DOHH2 (cell line): Measurements from ENCODE around the gene NPBWR2.

ENCODE experiments used
- H3F3A ChIP-seq: fragments of 200-600 bp; sonication (generic), shearing (Covaris generic); 2 replicates; pipeline ENCODE4 v1.6.0; 2016; ENCODE audit warnings: antibody characterized with exemption, mild to moderate bottlenecking; ENCODE audit not compliant: control insufficient read depth, insufficient read depth
- H3K27ac ChIP-seq: fragments of 200-600 bp; sonication (generic); 2 replicates; pipeline ENCODE4 v1.5.1; 2014; ENCODE audit warnings: low read depth, mild to moderate bottlenecking, low read length, moderate library complexity
- H3K27me3 ChIP-seq: fragments of 200-600 bp; sonication (generic); 2 replicates; pipeline ENCODE4 v1.6.1; 2014; ENCODE audit warnings: mild to moderate bottlenecking, low read length, mixed read lengths; ENCODE audit not compliant: control insufficient read depth
- H3K36me3 ChIP-seq: fragments of 200-600 bp; sonication (generic); 2 replicates; pipeline ENCODE4 v1.6.1; 2014; ENCODE audit warnings: mild to moderate bottlenecking, low read length, moderate library complexity, mixed read lengths; ENCODE audit not compliant: control insufficient read depth
- H3K4me1 ChIP-seq: fragments of 200-600 bp; sonication (generic); 2 replicates; pipeline ENCODE4 v1.6.1; 2014; ENCODE audit warnings: mild to moderate bottlenecking, low read length, mixed read lengths; ENCODE audit not compliant: control insufficient read depth
- H3K4me2 ChIP-seq: fragments of 200-600 bp; sonication (generic); 2 replicates; pipeline ENCODE4 v1.6.0; 2014; ENCODE audit warnings: mild to moderate bottlenecking, low read length, moderate library complexity
- H3K4me3 ChIP-seq: fragments of 200-600 bp; sonication (generic); 2 replicates; pipeline ENCODE4 v1.5.1; 2014; ENCODE audit warnings: mild to moderate bottlenecking, low read length, mixed read lengths
- H3K79me2 ChIP-seq: fragments of 200-600 bp; sonication (generic); 2 replicates; pipeline ENCODE4 v1.6.1; 2014; ENCODE audit warnings: mild to moderate bottlenecking, low read length, mixed read lengths; ENCODE audit not compliant: control insufficient read depth
- H3K9me2 ChIP-seq: fragments of 200-600 bp; sonication (generic); replicated peaks from 2 replicates; pipeline ENCODE4 v1.6.1; 2014; ENCODE audit warnings: mild to moderate bottlenecking, low read length, mixed read lengths; ENCODE audit not compliant: control insufficient read depth
- H3K9me3 ChIP-seq: fragments of 200-600 bp; sonication (generic); 2 replicates; pipeline ENCODE4 v1.6.1; 2014; ENCODE audit warnings: antibody characterized with exemption, low read length, mixed read lengths; ENCODE audit not compliant: control insufficient read depth, insufficient read depth
- H4K20me1 ChIP-seq: fragments of 200-600 bp; sonication (generic); 2 replicates; pipeline ENCODE4 v1.6.0; 2014; ENCODE audit warnings: low read depth, mild to moderate bottlenecking, antibody characterized with exemption, low read length, moderate library complexity; ENCODE audit not compliant: control insufficient read depth, insufficient read depth
- EZH2phosphoT487 ChIP-seq: fragments of 200-600 bp; sonication (generic); IDR thresholded peaks from 2 replicates; pipeline ENCODE4 v1.6.1; 2017; ENCODE audit warnings: borderline replicate concordance, mild to moderate bottlenecking, antibody characterized with exemption, low read length, moderate library complexity, mixed read lengths
- TF ChIP-seq, protein P1 (sequence below): fragments of 200-600 bp; sonication (generic); IDR thresholded peaks from one replicate; pipeline ENCODE4 v1.5.1; 2014; ENCODE audit warnings: antibody characterized with exemption, mild to moderate bottlenecking, low read depth, low read length; ENCODE audit not compliant: poor library complexity, severe bottlenecking

Gene NPBWR2

DNA sequence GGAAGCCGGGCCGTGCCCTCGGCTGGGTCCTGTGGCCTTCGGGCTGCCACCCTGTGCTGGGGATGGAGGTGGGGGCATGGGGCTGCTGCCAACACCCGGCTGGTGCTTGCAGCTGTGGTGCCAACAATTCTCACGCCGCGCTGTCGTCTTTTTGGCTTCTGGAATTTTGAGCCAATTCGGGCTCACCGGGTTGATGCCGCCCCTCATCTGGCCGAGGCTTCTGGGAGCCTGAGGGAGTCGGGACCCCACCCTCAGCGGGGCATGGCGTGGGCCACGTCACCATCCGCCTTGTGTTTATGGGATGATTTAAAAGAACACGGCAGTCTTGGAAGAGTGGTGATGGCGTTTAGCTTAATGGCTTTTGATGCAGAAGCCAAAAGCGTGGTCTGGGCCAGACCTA, 8.7 kb upstream of the NPBWR2 start:
- peaks cover 12% of the 10 kb centered on the region for H3K27me3 ChIP-seq
- H3K4me1 ChIP-seq = peaks cover 11% of the 10 kb centered on the region
- H3K9me2 ChIP-seq = no peaks in the 10 kb centered on the region
- no peak overlapping the region for H3K4me2 ChIP-seq
- H3K27ac ChIP-seq = no peak overlapping the region
- H3F3A ChIP-seq = no peaks in the 10 kb centered on the region
- H3K79me2 ChIP-seq = no peaks in the 10 kb centered on the region
- no peaks in the 10 kb centered on the region for H4K20me1 ChIP-seq
- H3K36me3 ChIP-seq = no peaks in the 10 kb centered on the region
- no peak overlapping the region for H3K4me3 ChIP-seq
- no peaks in the 10 kb centered on the region for H3K9me3 ChIP-seq
- TF ChIP-seq EZH2phosphoT487 = no peak
- TF ChIP-seq, protein P1, sequence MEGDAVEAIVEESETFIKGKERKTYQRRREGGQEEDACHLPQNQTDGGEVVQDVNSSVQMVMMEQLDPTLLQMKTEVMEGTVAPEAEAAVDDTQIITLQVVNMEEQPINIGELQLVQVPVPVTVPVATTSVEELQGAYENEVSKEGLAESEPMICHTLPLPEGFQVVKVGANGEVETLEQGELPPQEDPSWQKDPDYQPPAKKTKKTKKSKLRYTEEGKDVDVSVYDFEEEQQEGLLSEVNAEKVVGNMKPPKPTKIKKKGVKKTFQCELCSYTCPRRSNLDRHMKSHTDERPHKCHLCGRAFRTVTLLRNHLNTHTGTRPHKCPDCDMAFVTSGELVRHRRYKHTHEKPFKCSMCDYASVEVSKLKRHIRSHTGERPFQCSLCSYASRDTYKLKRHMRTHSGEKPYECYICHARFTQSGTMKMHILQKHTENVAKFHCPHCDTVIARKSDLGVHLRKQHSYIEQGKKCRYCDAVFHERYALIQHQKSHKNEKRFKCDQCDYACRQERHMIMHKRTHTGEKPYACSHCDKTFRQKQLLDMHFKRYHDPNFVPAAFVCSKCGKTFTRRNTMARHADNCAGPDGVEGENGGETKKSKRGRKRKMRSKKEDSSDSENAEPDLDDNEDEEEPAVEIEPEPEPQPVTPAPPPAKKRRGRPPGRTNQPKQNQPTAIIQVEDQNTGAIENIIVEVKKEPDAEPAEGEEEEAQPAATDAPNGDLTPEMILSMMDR = no peak

DNA sequence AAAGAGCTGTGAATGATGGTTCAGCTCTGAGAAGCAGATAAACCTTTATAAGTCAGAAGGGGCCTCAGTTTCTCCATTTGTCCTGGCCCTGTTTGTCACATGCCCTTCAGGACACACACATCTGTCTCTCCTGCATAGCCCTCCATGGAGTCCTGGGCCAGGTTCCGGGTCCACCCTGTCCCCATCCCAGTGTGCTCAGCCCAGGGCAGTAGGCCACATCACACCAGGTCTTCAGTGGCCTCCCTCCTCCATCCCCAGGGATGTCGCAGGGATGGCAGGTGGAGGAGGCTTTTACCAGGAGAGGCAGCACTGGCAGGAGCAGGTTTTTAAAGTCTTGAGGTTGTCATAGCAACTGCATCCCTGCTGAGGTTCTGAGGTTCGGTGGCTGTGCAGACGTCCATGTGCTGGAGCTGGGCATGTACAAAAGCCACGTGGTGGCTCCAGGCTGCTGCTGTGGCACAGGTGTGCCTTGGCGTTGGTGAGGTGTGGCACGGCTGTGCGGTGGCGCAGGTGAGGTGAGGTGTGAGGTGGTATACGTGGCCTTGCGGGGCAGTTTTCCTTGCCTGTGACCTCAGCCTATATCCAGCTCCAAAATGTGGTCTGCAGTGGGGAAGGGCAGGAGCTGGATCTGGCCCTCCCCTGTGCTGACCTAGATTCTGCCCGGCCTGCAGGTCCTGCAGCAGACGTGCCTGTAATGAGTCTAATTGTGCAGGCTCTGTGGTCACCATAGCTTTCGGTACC, 8.0 kb upstream of the NPBWR2 start:
- H3K36me3 ChIP-seq = no peaks in the 10 kb centered on the region
- H3K9me3 ChIP-seq = no peaks in the 10 kb centered on the region
- no peaks in the 10 kb centered on the region for H3K79me2 ChIP-seq
- H3F3A ChIP-seq = no peaks in the 10 kb centered on the region
- H3K4me3 ChIP-seq = no peak overlapping the region
- no peaks in the 10 kb centered on the region for H3K9me2 ChIP-seq
- no peaks in the 10 kb centered on the region for H4K20me1 ChIP-seq
- TF ChIP-seq EZH2phosphoT487 = no peak
- TF ChIP-seq, protein P1 = no peak
- no peak overlapping the region for H3K27ac ChIP-seq
- H3K4me1 ChIP-seq = peaks cover 7% of the 10 kb centered on the region
- H3K4me2 ChIP-seq = no peak overlapping the region
- peaks cover 12% of the 10 kb centered on the region; the same call in 1 of the 2 replicates for H3K27me3 ChIP-seq

DNA sequence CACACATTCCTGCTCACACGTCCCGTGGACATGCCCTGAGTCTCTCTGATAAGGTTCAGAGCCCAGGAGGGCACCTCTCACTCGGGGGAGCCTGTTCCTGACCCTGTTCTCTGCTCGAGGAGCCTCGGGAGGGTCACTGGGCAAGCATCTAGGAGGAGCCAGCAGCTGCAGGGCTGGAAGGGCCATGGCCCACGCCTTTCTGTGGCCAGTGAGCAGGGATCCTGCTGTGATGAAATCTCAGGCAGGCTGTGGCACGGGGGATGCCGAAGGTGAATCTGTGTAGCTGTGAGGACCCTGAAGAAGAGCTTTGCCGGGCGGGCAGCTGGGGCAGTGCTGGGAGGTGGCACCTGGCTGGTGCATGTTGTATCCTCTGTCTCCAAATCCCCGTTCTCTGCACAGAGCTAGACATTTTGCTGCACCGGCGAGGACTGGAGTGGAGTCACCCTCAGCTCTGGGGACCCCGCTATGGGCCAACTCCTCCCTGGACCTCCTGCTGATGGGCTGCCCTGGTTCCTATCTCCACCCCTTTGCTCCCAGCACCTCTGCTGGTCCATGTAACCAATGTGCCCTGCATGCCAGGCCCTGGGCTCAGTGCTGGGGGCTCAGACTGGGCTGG, 7.1 kb upstream of the NPBWR2 start:
- Histone ChIP-seq H3K79me2 (no peaks in the 10 kb centered on the region), H3K9me2 (no peaks in the 10 kb centered on the region), H3F3A (no peaks in the 10 kb centered on the region), H3K4me2 (no peak overlapping the region), H3K4me1 (no peaks in the 10 kb centered on the region), H3K36me3 (no peaks in the 10 kb centered on the region), H4K20me1 (no peaks in the 10 kb centered on the region), H3K4me3 (no peak overlapping the region), H3K9me3 (no peaks in the 10 kb centered on the region), H3K27ac (no peak overlapping the region), H3K27me3 (peaks cover 12% of the 10 kb centered on the region; the same call in 1 of the 2 replicates)
- TF ChIP-seq, protein P1 = no peak
- TF ChIP-seq EZH2phosphoT487 = no peak
